Heart left ventricle (tissue), 13 donors: ENCODE measurements around the gene LYRM1.

Experiments
- CTCF ChIP-seq, 12 donors: fragments of 200-600 bp; sonication (generic) in 4 of 12; IDR thresholded peaks; one replicate each; pipeline versions ENCODE4 v1.5.0 to v1.8.0; 2018 to 2022; ENCODE audit warnings: antibody characterized with exemption in 12 of 12, mild to moderate bottlenecking in 5 of 12
- POLR2A ChIP-seq, 2 donors: fragments of 450-650 bp; IDR thresholded peaks; one replicate each; pipeline ENCODE4 v1.6.1; 2017; ENCODE audit warnings: antibody characterized with exemption in 2 of 2, mild to moderate bottlenecking in 2 of 2, moderate library complexity in 2 of 2
- donor health status: ischemic (EF 13 %, LVEDD 7.1; RV severe dilation, severe dysfunction).
- donor health status: DM: no; HTN: yes; CAD: no.
- donor health status: DM: no; HTN: no; CAD: no.
- donor health status: ischemic (EF 25% LVEDD 6.9; RV normal size, moderate dysfunction).
- donor health status: ischemic (EF 25% LVEDD 5.7; RV mildly dilated, moderate dysfunction).
- donor health status: ischemic (EF 35%, LVEDD 5.7; RV mildly dilated, moderate dysfunction).
- donor health status: nonischemic (EF 11% LVEDD 7.7; RV severe dilation, severe dysfunction).
- donor health status: DM: yes; HTN: yes; CAD: no.
- donor health status: PGD.
- donor health status: ischemic (EF 29% LVEDD 5.4; RV normal size, mild dysfunction).
- donor health status: nonischemic (EF 23%, LVEDD 6.1; RV moderate dilation, normal function).

GRCh38 chr16:20923876-20924275, 23.3 kb downstream of the LYRM1 start:
- TF ChIP-seq CTCF (IDR thresholded peaks at IDR 0.05) (no peak), POLR2A (IDR thresholded peaks at IDR 0.05) (no peak)
